Stomach (tissue), 4 donors: Measurements from ENCODE around the gene COPS4.

ENCODE experiments used
- CTCF ChIP-seq, 7 experiments: fragments of 450-650 bp in 4 of 7; fragments of 200-600 bp in 3 of 7; sonication (generic) in 3 of 7; IDR thresholded peaks; one replicate each; pipeline ENCODE4 v1.5.1; 2016 to 2019; ENCODE audit warnings: antibody characterized with exemption in 7 of 7, control low read depth in 2 of 7, mild to moderate bottlenecking in 1 of 7
- EP300 ChIP-seq: sonication (generic); formaldehyde crosslinking; IDR thresholded peaks from one replicate; pipeline ENCODE4 v1.6.1; 2017; ENCODE audit warnings: antibody characterized with exemption
- POLR2A ChIP-seq, 4 donors: fragments of 450-650 bp; IDR thresholded peaks; one replicate each; pipeline ENCODE4 v1.6.1; 2016; ENCODE audit warnings: antibody characterized with exemption in 4 of 4, control low read depth in 2 of 4, mild to moderate bottlenecking in 1 of 4, moderate library complexity in 1 of 4
- POLR2AphosphoS5 ChIP-seq, 3 donors: sonication (generic); formaldehyde crosslinking; IDR thresholded peaks; one replicate each; pipeline ENCODE4 v1.6.1; 2016; ENCODE audit warnings: antibody characterized with exemption in 3 of 3

- TF ChIP-seq POLR2A (IDR thresholded peaks at IDR 0.05) (no peak), CTCF (IDR thresholded peaks at IDR 0.05) (no peak), POLR2AphosphoS5 (IDR thresholded peaks at IDR 0.05) (no peak), EP300 (no peak)
Observed at GRCh38 chr4:83054928-83055327, 19.9 kb downstream of the COPS4 start.
